Activated CD8-positive, alpha-beta T cell treated with anti-CD3 and anti-CD28 coated beads for 36 hours (primary cell): ENCODE results near the gene FIBCD1. TPM values are rescaled to one million over a fixed set of nuclear protein-coding genes. Genes with fewer than 3 reads are reported as not detected.

Experiments
- ATAC-seq: fragments of 200-7000 bp; cut with Tn5 transposase; one replicate; pipeline ENCODE4 v1.10.0; 2021; ENCODE audit warnings: mild to moderate bottlenecking, moderate library complexity
- CTCF ChIA-PET: fragments of 350-600 bp; sonication (Branson Sonifier 250); formaldehyde crosslinking; loops from one replicate; lab custom pipeline; 2021; ENCODE audit warnings: antibody characterized with exemption; lab: Charles Lee
- POLR2A ChIA-PET: fragments of 350-600 bp; sonication (Branson Sonifier 250); formaldehyde crosslinking; loops from one replicate; lab custom pipeline; 2021; ENCODE audit warnings: antibody characterized with exemption; lab: Charles Lee
- DNase-seq: peaks from one replicate; pipeline ENCODE4 v3.0.0-alpha.2; 2020
- H3K27ac Mint-ChIP-seq: one replicate; pipeline ENCODE4 v1.8.0; 2021; ENCODE audit warnings: mild to moderate bottlenecking, mixed read lengths
- H3K27me3 Mint-ChIP-seq: one replicate; pipeline ENCODE4 v1.8.0; 2021; ENCODE audit warnings: mixed read lengths
- H3K36me3 Mint-ChIP-seq: one replicate; pipeline ENCODE4 v1.8.0; 2021; ENCODE audit warnings: low read depth, mixed read lengths
- H3K4me1 Mint-ChIP-seq: one replicate; pipeline ENCODE4 v1.8.0; 2021; ENCODE audit warnings: low read depth, mixed read lengths
- H3K4me3 Mint-ChIP-seq: one replicate; pipeline ENCODE4 v1.8.0; 2021; ENCODE audit warnings: mild to moderate bottlenecking, moderate library complexity, mixed read lengths
- H3K9me3 Mint-ChIP-seq: one replicate; pipeline ENCODE4 v1.8.0; 2021; ENCODE audit warnings: mixed read lengths
- intact Hi-C: fragments of 100-400 bp; cut with micrococcal nuclease; formaldehyde crosslinking; loops from one replicate; pipeline ENCODE4 v1.10.0; 2022
- total RNA-seq, 2 experiments: library from RNA; stranded (reverse); gene quantifications; one replicate each; pipeline ENCODE4 v1.2.3, GENCODE V29; 2021
- TF ChIP-seq, protein P1 (sequence below): fragments of 200-600 bp; IDR thresholded peaks from one replicate; pipeline ENCODE4 v1.8.0; 2022; ENCODE audit warnings: antibody characterized with exemption, mild to moderate bottlenecking

Gene FIBCD1
- total RNA-seq, 2 experiments from 2014 or later = not detected

DNA sequence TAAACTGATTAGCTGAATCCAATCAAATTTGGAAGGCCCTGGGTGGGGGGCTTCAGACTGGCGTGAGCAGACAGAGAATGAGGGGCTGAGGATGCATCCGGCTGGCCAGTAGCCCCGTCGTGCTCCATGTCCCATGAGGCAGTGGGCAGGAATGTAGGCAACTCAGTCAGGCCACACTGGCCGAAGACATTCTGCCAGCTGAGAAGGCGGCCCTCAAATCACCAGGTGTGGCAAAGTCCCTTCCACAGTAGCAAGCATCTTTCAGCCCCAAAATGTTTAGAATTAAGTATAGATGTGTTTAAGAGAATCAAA lies 44.3 kb upstream of the FIBCD1 start:
- intact Hi-C loops = no loop called here
- ATAC-seq (no peak), DNase-seq (no peak)
- H3K4me3 Mint-ChIP-seq = no peak overlapping the region
- H3K9me3 Mint-ChIP-seq = no peaks in the 10 kb centered on the region
- ChIA-PET CTCF (no interaction called here), POLR2A (no interaction called here)
- no peak overlapping the region for H3K27ac Mint-ChIP-seq
- peaks cover 2% of the 10 kb centered on the region for H3K27me3 Mint-ChIP-seq
- H3K36me3 Mint-ChIP-seq = no peaks in the 10 kb centered on the region
- TF ChIP-seq, protein P1, sequence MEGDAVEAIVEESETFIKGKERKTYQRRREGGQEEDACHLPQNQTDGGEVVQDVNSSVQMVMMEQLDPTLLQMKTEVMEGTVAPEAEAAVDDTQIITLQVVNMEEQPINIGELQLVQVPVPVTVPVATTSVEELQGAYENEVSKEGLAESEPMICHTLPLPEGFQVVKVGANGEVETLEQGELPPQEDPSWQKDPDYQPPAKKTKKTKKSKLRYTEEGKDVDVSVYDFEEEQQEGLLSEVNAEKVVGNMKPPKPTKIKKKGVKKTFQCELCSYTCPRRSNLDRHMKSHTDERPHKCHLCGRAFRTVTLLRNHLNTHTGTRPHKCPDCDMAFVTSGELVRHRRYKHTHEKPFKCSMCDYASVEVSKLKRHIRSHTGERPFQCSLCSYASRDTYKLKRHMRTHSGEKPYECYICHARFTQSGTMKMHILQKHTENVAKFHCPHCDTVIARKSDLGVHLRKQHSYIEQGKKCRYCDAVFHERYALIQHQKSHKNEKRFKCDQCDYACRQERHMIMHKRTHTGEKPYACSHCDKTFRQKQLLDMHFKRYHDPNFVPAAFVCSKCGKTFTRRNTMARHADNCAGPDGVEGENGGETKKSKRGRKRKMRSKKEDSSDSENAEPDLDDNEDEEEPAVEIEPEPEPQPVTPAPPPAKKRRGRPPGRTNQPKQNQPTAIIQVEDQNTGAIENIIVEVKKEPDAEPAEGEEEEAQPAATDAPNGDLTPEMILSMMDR = no peak
- H3K4me1 Mint-ChIP-seq = no peaks in the 10 kb centered on the region

DNA sequence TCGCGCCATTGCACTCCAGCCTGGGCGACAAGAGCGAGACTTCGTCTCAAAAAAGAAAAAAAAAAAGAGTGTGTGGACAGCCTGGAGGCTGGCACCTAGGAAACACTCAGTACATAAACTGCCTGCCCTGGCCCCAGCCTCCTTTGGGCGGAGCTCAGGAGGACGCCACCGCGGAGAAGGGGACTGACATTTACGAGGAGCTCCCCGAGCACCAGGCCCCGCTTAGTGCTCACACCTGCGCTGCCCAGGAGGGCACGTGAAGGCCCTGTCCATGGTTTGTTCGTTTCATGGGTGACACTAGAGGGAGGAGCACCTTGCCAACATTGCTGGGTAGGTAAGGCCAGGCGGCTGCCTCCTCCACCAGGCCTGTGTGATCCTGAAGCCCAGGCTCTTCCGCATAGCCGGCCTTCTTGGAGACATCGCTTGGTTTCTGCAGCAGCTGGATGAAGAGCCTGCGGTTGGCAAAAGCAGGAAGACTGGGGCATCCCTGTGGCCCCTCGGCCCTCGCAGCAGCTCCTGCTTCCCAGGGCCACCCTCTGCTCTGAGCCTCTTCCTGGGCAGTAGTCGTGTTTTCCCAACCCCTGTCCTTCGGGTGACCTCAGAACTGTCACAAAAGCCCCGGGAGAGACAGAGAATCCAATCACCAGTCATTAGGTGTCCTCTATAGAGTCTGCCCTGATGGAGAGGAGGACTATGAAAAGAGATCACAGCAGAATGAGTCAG lies 43.8 kb upstream of the FIBCD1 start:
- Mint-ChIP-seq H3K4me3 (no peak overlapping the region), H3K36me3 (no peaks in the 10 kb centered on the region), H3K27me3 (peaks cover 2% of the 10 kb centered on the region), H3K4me1 (no peaks in the 10 kb centered on the region), H3K27ac (no peak overlapping the region), H3K9me3 (no peaks in the 10 kb centered on the region)
- DNase-seq = no peak
- ChIA-PET POLR2A (no interaction called here), CTCF (no interaction called here)
- no peak for ATAC-seq
- intact Hi-C loops = no loop called here
- TF ChIP-seq, protein P1 = no peak

DNA sequence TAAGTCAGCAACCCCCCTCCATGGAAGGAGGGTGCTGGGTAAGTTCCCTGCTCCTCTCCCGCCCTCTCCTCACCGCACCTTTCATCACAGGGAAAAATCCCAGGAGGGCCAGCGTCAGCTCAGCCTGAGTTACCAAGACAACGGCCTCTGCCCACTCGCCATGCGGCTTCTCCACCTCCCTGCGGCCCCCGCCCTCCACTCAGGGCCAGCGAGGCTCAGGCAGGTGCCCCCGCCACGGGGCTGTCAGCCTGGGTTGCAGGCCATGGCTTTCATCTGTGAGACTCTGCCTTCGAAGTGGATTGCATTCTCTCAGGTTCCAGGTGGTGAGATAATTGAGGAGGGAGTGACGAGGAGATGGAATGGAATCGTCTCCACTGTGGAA lies 42.7 kb upstream of the FIBCD1 start:
- no peak for ATAC-seq
- DNase-seq = no peak
- Mint-ChIP-seq H3K9me3 (no peaks in the 10 kb centered on the region), H3K4me1 (no peaks in the 10 kb centered on the region), H3K4me3 (no peak overlapping the region), H3K27me3 (peaks cover 2% of the 10 kb centered on the region), H3K27ac (no peak overlapping the region), H3K36me3 (no peaks in the 10 kb centered on the region)
- ChIA-PET POLR2A (no interaction called here), CTCF (no interaction called here)
- TF ChIP-seq, protein P1 = no peak
- intact Hi-C loops = no loop called here

DNA sequence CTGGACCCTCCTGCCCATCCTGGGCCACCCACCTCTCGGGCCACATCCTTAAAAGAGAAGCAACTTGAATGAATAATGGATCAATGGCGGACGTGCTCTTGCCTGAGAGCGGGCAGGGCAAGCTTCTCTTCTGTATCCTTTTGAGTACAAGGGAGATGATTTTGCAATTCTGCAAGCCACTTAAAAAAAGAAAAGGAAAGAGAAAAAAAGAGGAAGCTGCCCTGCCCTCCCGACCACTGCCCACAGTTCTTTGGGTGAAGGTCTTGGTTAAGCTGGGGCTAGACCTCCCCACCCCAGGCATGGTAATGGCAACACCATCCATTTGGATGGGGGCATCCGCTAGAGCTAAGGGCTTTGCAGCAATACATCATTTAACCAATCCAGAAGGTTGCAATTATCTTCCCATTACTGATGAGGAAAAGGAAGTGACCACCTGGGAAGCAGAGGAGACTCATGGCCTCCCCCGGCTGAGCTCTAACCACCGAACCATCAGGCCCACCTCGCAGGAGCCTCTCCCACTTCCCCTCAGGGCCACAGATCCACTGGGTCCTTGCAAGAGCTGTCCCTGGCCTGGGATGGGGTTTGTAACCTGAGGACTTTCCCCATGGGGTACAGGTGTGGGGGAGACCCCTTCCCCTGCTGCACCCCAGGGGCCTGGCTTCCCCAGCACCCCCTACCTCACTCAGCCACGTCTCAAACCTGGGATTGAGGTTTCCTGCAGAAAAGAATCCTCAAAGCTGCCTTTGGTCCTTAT lies 42.1 kb upstream of the FIBCD1 start:
- Mint-ChIP-seq H3K27me3 (peaks cover 2% of the 10 kb centered on the region), H3K9me3 (no peaks in the 10 kb centered on the region), H3K36me3 (no peaks in the 10 kb centered on the region), H3K4me3 (no peak overlapping the region), H3K4me1 (no peaks in the 10 kb centered on the region), H3K27ac (no peak overlapping the region)
- intact Hi-C loops = no loop called here
- ChIA-PET POLR2A (no interaction called here), CTCF (interaction anchor here (2.0 kb wide), 1 partner anchor 65 kb away, joined by 4 read pairs; no protein-coding TSS in a partner anchor)
- TF ChIP-seq, protein P1 = no peak
- DNase-seq (no peak), ATAC-seq (no peak)

DNA sequence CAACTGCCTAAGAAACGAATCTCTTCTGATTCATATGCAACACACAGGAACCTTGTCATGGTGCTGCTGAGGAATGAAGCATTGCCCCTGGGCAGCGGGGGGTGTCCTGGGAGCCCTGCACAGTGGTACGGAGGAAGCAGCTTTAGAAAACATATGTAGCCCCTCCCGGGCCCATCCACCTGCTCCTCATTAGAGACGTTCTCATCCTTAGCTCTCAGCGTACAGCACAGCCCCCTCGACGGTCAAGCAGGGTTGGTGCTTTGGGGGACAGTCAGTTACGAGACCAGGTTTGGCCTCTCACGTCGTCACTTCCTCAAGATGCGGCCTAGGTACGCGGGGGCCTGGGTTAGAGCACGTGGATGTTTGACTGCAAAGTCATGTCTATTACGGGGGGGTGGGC lies 41.5 kb upstream of the FIBCD1 start:
- Mint-ChIP-seq H3K4me1 (no peaks in the 10 kb centered on the region), H3K27me3 (peaks cover 2% of the 10 kb centered on the region), H3K4me3 (no peak overlapping the region), H3K36me3 (no peaks in the 10 kb centered on the region), H3K9me3 (no peaks in the 10 kb centered on the region), H3K27ac (no peak overlapping the region)
- no peak for DNase-seq
- intact Hi-C loops = no loop called here
- TF ChIP-seq, protein P1 = no peak
- ATAC-seq = no peak
- ChIA-PET POLR2A (no interaction called here), CTCF (interaction anchor here (2.0 kb wide), 1 partner anchor 66 kb away, joined by 4 read pairs; no protein-coding TSS in a partner anchor)
